Nephron progenitor cell (in vitro differentiated cells): ENCODE results near the gene BTN1A1.
A peak's percentile ranks its signal among the peaks of the same experiment; 100 is the strongest.

ENCODE experiments used
- DNase-seq: peaks from one replicate; pipeline ENCODE4 v3.0.0; 2021
- H3K27ac Mint-ChIP-seq: 2 replicates; pipeline ENCODE4 v1.8.0; 2021; ENCODE audit warnings: mild to moderate bottlenecking, moderate library complexity, mixed read lengths
- H3K27me3 Mint-ChIP-seq: 2 replicates; pipeline ENCODE4 v1.8.0; 2021; ENCODE audit warnings: mild to moderate bottlenecking, low read depth, mixed read lengths; ENCODE audit not compliant: poor library complexity
- H3K36me3 Mint-ChIP-seq: 2 replicates; pipeline ENCODE4 v1.8.0; 2021; ENCODE audit warnings: low read depth, mixed read lengths
- H3K4me1 Mint-ChIP-seq: 2 replicates; pipeline ENCODE4 v1.8.0; 2021; ENCODE audit warnings: mixed read lengths
- H3K4me3 Mint-ChIP-seq: 2 replicates; pipeline ENCODE4 v1.8.0; 2021; ENCODE audit warnings: mild to moderate bottlenecking, moderate library complexity, mixed read lengths
- H3K9me3 Mint-ChIP-seq: 2 replicates; pipeline ENCODE4 v1.8.0; 2021; ENCODE audit warnings: mild to moderate bottlenecking, moderate library complexity, mixed read lengths
- CTCF ChIP-seq: fragments of 200-600 bp; sonication (generic); IDR thresholded peaks from 2 replicates; pipeline ENCODE4 v1.5.0; 2021; ENCODE audit warnings: antibody characterized with exemption

The BTN1A1 gene

GRCh38 chr6:26493258-26493657, 6.8 kb upstream of the BTN1A1 start:
- no peaks in the 10 kb centered on the region for H3K9me3 Mint-ChIP-seq
- no peak overlapping the region for H3K27ac Mint-ChIP-seq
- DNase-seq: no peak
- no peak overlapping the region for H3K4me3 Mint-ChIP-seq
- H3K36me3 Mint-ChIP-seq: no peaks in the 10 kb centered on the region
- no peak for TF ChIP-seq CTCF
- peaks cover 7% of the 10 kb centered on the region for H3K27me3 Mint-ChIP-seq
- H3K4me1 Mint-ChIP-seq: peaks cover 19% of the 10 kb centered on the region

- H3K9me3 Mint-ChIP-seq: no peaks in the 10 kb centered on the region
- H3K27me3 Mint-ChIP-seq: peaks cover 7% of the 10 kb centered on the region
- peaks cover 19% of the 10 kb centered on the region for H3K4me1 Mint-ChIP-seq
- DNase-seq: no peak
- H3K4me3 Mint-ChIP-seq: no peak overlapping the region
- no peak overlapping the region for H3K27ac Mint-ChIP-seq
- no peak for TF ChIP-seq CTCF
- H3K36me3 Mint-ChIP-seq: no peaks in the 10 kb centered on the region
These were observed 6.0 kb upstream of the BTN1A1 start for GRCh38 chr6:26494117-26494516.

GRCh38 chr6:26495281-26495680, 4.8 kb upstream of the BTN1A1 start:
- Mint-ChIP-seq H3K27ac (no peak overlapping the region), H3K4me3 (no peak overlapping the region), H3K36me3 (no peaks in the 10 kb centered on the region), H3K27me3 (peaks cover 15% of the 10 kb centered on the region), H3K4me1 (peaks cover 19% of the 10 kb centered on the region), H3K9me3 (no peaks in the 10 kb centered on the region)
- no peak for TF ChIP-seq CTCF
- DNase-seq: no peak

GRCh38 chr6:26497610-26498009, 2.5 kb upstream of the BTN1A1 start:
- H3K27me3 Mint-ChIP-seq: peaks cover 38% of the 10 kb centered on the region
- no peak overlapping the region for H3K4me3 Mint-ChIP-seq
- H3K9me3 Mint-ChIP-seq: no peaks in the 10 kb centered on the region
- no peak overlapping the region for H3K27ac Mint-ChIP-seq
- H3K36me3 Mint-ChIP-seq: no peaks in the 10 kb centered on the region
- no peak for DNase-seq
- peaks cover 11% of the 10 kb centered on the region for H3K4me1 Mint-ChIP-seq
- TF ChIP-seq CTCF: no peak

GRCh38 chr6:26501482-26501986, 1.4 kb downstream of the BTN1A1 start:
- H3K4me3 Mint-ChIP-seq: peak overlapping the region; percentile 77
- H3K36me3 Mint-ChIP-seq: no peaks in the 10 kb centered on the region
- no peak for TF ChIP-seq CTCF
- no peak overlapping the region for H3K27ac Mint-ChIP-seq
- peaks cover 68% of the 10 kb centered on the region for H3K27me3 Mint-ChIP-seq
- peak; percentile 51 for DNase-seq
- H3K9me3 Mint-ChIP-seq: no peaks in the 10 kb centered on the region
- peaks cover 11% of the 10 kb centered on the region for H3K4me1 Mint-ChIP-seq

GRCh38 chr6:26502165-26502564, 2.1 kb downstream of the BTN1A1 start:
- peaks cover 68% of the 10 kb centered on the region for H3K27me3 Mint-ChIP-seq

More at GRCh38 chr6:26502165-26502564, 2.1 kb downstream of the BTN1A1 start:
- Mint-ChIP-seq H3K27ac (no peak overlapping the region), H3K4me3 (peak overlapping the region; percentile 77), H3K4me1 (peaks cover 11% of the 10 kb centered on the region), H3K36me3 (no peaks in the 10 kb centered on the region), H3K9me3 (no peaks in the 10 kb centered on the region)
- DNase-seq: no peak
- no peak for TF ChIP-seq CTCF
